ENCODE data around the gene LTB4R.

GRCh38 chr14:24314377-24315193 lies 3.3 kb downstream of the LTB4R start:
- TF ChIP-seq, protein P1, sequence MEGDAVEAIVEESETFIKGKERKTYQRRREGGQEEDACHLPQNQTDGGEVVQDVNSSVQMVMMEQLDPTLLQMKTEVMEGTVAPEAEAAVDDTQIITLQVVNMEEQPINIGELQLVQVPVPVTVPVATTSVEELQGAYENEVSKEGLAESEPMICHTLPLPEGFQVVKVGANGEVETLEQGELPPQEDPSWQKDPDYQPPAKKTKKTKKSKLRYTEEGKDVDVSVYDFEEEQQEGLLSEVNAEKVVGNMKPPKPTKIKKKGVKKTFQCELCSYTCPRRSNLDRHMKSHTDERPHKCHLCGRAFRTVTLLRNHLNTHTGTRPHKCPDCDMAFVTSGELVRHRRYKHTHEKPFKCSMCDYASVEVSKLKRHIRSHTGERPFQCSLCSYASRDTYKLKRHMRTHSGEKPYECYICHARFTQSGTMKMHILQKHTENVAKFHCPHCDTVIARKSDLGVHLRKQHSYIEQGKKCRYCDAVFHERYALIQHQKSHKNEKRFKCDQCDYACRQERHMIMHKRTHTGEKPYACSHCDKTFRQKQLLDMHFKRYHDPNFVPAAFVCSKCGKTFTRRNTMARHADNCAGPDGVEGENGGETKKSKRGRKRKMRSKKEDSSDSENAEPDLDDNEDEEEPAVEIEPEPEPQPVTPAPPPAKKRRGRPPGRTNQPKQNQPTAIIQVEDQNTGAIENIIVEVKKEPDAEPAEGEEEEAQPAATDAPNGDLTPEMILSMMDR (conservative IDR thresholded peaks at IDR 0.05): no peak
- TF ChIP-seq EZH2 (IDR thresholded peaks at IDR 0.05; ENCODE audit: low read depth): no peak

Data from PC-9 (cell line).